HG02840 (cell line): Measurements from ENCODE around the gene METTL17.

Experiments used
- ATAC-seq: cut with Tn5 transposase; IDR thresholded peaks from one replicate; pipeline ENCODE4 v1.9.1; 2021; ENCODE audit warnings: mild to moderate bottlenecking, moderate library complexity, moderate number of reproducible peaks; ENCODE audit not compliant: unreplicated experiment, low FRiP score

The METTL17 gene

GRCh38 chr14:21041676-21042433 lies 52.1 kb downstream of the METTL17 start, which contains the start of gene RNASE7:
Gene RNASE7, plus strand, starts transcription at chr14:21042362. Its CDS starts 631 bp downstream, at chr14:21042993.
- ATAC-seq, result no peak

- ATAC-seq, result no peak
Observed at GRCh38 chr14:21042918-21043317, 53.1 kb downstream of the METTL17 start.

GRCh38 chr14:21043387-21043973 lies 53.7 kb downstream of the METTL17 start:
- ATAC-seq, result no peak

- ATAC-seq, result no peak
Observed at GRCh38 chr14:21043974-21044618, 54.3 kb downstream of the METTL17 start.
